Panc1 (cell line): ENCODE data around the gene CDH13.

Source experiments
- POLR2AphosphoS5 ChIP-seq: IDR thresholded peaks from 2 replicates; pipeline ENCODE4 v1.6.1; 2012; ENCODE audit warnings: mild to moderate bottlenecking, low read depth, low read length, moderate library complexity
- SIN3A ChIP-seq: IDR thresholded peaks from 2 replicates; pipeline ENCODE4 v1.6.1; 2012; ENCODE audit warnings: low read depth, mild to moderate bottlenecking, low read length, moderate library complexity, borderline replicate concordance; ENCODE audit not compliant: insufficient read depth
- TCF7L2 ChIP-seq: IDR thresholded peaks from 2 replicates; pipeline ENCODE4 v1.6.1; 2011; ENCODE audit warnings: mild to moderate bottlenecking, low read depth, low read length, inconsistent platforms
- TF ChIP-seq, protein P1 (sequence below): fragments of 450-650 bp; IDR thresholded peaks from 2 replicates; pipeline ENCODE4 v1.5.1; 2017; ENCODE audit warnings: mild to moderate bottlenecking
- TF ChIP-seq, protein P2 (sequence below), 2 experiments: IDR thresholded peaks; 2 replicates each; pipeline ENCODE4 v1.6.1; 2011 to 2012; ENCODE audit warnings: low read depth in 2 of 2, control low read depth in 1 of 2, low read length in 1 of 2, mild to moderate bottlenecking in 1 of 2, moderate library complexity in 1 of 2; ENCODE audit not compliant: insufficient read depth in 1 of 2

DNA sequence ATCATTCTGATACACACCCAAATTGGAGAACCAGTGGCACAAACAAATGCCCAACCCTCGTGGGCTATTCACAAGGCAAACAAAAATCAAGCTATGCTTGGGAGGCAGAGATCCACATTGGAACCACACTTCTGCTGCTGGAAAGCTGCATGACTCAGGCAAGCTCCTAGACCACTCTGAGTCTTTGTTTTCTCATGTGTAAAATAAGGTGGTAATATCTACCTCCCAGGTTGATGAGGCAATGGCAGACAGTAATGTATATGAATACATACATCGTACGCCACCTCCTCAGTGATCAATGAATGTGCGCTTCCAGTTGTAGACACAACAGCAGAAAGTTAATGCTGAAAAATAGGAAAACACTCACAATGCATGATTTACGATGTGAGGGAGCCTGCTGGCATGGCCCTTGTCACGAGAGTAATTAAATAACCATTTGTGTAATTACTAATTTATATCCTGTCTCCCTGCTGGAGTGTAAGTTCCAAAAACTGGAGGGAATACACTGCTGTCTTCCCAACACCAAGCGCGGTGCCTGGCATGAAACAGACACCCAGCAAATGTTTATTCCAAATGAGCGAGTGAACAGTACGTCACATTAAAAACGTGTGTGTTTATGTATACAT lies 1111.1 kb downstream of the CDH13 start:
- TF ChIP-seq POLR2AphosphoS5 (no peak), SIN3A (no peak), TCF7L2 (no peak)
- TF ChIP-seq, protein P1, sequence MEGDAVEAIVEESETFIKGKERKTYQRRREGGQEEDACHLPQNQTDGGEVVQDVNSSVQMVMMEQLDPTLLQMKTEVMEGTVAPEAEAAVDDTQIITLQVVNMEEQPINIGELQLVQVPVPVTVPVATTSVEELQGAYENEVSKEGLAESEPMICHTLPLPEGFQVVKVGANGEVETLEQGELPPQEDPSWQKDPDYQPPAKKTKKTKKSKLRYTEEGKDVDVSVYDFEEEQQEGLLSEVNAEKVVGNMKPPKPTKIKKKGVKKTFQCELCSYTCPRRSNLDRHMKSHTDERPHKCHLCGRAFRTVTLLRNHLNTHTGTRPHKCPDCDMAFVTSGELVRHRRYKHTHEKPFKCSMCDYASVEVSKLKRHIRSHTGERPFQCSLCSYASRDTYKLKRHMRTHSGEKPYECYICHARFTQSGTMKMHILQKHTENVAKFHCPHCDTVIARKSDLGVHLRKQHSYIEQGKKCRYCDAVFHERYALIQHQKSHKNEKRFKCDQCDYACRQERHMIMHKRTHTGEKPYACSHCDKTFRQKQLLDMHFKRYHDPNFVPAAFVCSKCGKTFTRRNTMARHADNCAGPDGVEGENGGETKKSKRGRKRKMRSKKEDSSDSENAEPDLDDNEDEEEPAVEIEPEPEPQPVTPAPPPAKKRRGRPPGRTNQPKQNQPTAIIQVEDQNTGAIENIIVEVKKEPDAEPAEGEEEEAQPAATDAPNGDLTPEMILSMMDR, result no peak
- TF ChIP-seq, protein P2, sequence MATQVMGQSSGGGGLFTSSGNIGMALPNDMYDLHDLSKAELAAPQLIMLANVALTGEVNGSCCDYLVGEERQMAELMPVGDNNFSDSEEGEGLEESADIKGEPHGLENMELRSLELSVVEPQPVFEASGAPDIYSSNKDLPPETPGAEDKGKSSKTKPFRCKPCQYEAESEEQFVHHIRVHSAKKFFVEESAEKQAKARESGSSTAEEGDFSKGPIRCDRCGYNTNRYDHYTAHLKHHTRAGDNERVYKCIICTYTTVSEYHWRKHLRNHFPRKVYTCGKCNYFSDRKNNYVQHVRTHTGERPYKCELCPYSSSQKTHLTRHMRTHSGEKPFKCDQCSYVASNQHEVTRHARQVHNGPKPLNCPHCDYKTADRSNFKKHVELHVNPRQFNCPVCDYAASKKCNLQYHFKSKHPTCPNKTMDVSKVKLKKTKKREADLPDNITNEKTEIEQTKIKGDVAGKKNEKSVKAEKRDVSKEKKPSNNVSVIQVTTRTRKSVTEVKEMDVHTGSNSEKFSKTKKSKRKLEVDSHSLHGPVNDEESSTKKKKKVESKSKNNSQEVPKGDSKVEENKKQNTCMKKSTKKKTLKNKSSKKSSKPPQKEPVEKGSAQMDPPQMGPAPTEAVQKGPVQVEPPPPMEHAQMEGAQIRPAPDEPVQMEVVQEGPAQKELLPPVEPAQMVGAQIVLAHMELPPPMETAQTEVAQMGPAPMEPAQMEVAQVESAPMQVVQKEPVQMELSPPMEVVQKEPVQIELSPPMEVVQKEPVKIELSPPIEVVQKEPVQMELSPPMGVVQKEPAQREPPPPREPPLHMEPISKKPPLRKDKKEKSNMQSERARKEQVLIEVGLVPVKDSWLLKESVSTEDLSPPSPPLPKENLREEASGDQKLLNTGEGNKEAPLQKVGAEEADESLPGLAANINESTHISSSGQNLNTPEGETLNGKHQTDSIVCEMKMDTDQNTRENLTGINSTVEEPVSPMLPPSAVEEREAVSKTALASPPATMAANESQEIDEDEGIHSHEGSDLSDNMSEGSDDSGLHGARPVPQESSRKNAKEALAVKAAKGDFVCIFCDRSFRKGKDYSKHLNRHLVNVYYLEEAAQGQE (IDR thresholded peaks at IDR 0.05; ENCODE audit: insufficient read depth in 1 of 2, low read depth in 2 of 2, low read length in 1 of 2), result no peak
